IgD-negative memory B cell (primary cell): ENCODE data around the gene MTERF2. TPM values are rescaled to one million over a fixed set of nuclear protein-coding genes. Genes with fewer than 3 reads are reported as not detected.
"Not testable (repeated sequence)": the region's sequence is repeated elsewhere in the genome, so short reads cannot be mapped to it uniquely, and the experiment has no call there.

ENCODE experiments used
- H3K27ac Mint-ChIP-seq, 3 donors: one replicate each; pipeline ENCODE4 v1.8.0; 2020 to 2022; ENCODE audit warnings: mild to moderate bottlenecking in 3 of 3, mixed read lengths in 3 of 3, moderate library complexity in 1 of 3
- H3K27me3 Mint-ChIP-seq: one replicate; pipeline ENCODE4 v1.8.0; 2021; ENCODE audit warnings: mixed read lengths
- H3K36me3 Mint-ChIP-seq: one replicate; pipeline ENCODE4 v1.8.0; 2020; ENCODE audit warnings: mild to moderate bottlenecking, mixed read lengths
- H3K4me1 Mint-ChIP-seq, 3 donors: one replicate each; pipeline ENCODE4 v1.8.0; 2020 to 2022; ENCODE audit warnings: mixed read lengths in 3 of 3, mild to moderate bottlenecking in 1 of 3
- H3K4me3 Mint-ChIP-seq, 4 donors: one replicate each; pipeline ENCODE4 v1.8.0; 2020 to 2022; ENCODE audit warnings: mild to moderate bottlenecking in 4 of 4, mixed read lengths in 4 of 4, moderate library complexity in 3 of 4
- H3K9me3 Mint-ChIP-seq, 3 donors: one replicate each; pipeline ENCODE4 v1.8.0; 2020 to 2021; ENCODE audit warnings: mixed read lengths in 3 of 3, mild to moderate bottlenecking in 1 of 3
- polyA plus RNA-seq: library from polyadenylated mRNA; unstranded; fragments of 300-500 nt; fragmentation: Illumina TruSeq; gene quantifications from one replicate; pipeline ENCODE4 v1.2.3, GENCODE V29; 2021

The MTERF2 gene
- polyA plus RNA-seq, 1 donor from 2014 or later: 1.8 TPM

- H3K27ac Mint-ChIP-seq: peak overlapping the region in 1 of 3 donors; percentile 17
- no peaks in the 10 kb centered on the region for H3K9me3 Mint-ChIP-seq
- H3K4me3 Mint-ChIP-seq: no peak overlapping the region
- H3K27me3 Mint-ChIP-seq: peaks cover 1% of the 10 kb centered on the region
- peaks cover 9% of the 10 kb centered on the region for H3K36me3 Mint-ChIP-seq
- H3K4me1 Mint-ChIP-seq: peaks cover 0 to 1% (median 0%) of the 10 kb centered on the region in 3 donors
Observed at GRCh38 chr12:107012736-107013425, 25.9 kb upstream of the MTERF2 start.

DNA sequence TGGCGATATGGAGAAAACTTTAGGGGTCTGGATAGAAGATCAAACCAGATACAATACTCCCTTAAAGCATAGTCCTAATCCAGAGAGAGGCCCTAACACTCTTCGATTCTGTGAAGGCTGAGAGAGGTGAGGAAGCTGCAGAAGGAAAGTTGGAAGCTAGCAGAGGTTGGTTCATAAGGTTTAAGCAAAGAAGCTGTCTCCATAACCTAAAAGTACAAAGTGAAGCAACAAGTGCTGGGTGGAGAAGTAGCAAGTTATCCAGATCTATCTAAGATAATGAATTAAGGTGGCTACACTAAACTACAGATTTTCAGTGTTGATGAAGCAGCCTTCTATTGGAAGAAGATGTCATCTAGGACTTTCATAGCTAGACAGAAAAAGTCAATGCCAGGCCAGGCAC lies 24.6 kb upstream of the MTERF2 start:
- no peak overlapping the region for H3K4me3 Mint-ChIP-seq

DNA sequence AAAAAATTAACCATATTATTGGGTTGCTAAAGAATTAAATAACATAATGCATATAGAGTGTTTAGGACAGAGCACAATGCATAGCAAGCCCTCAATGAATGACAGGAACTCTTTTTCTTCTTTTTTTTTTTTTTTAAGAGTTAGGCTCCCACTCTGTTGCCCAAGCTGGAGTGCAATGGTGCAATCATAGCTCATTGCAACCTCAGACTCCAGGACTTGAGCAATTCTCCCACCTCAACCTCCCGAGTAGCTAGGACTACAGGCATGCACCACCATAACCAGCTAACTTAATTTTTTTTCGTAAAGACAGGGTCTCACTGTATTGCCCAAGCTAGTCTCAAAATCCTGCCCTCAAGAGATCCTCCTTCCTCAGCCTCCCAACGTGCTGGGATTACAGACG lies 20.5 kb upstream of the MTERF2 start:
- peaks cover 0 to 4% (median 0%) of the 10 kb centered on the region in 3 donors for H3K9me3 Mint-ChIP-seq
- H3K4me1 Mint-ChIP-seq: peaks cover 0 to 1% (median 0%) of the 10 kb centered on the region in 3 donors
- H3K27ac Mint-ChIP-seq: no peak overlapping the region
- H3K4me3 Mint-ChIP-seq: no peak overlapping the region
- H3K36me3 Mint-ChIP-seq: peaks cover 4% of the 10 kb centered on the region
- peaks cover 2% of the 10 kb centered on the region for H3K27me3 Mint-ChIP-seq

More for the DNA sequence above, 24.6 kb upstream of the MTERF2 start:
- Mint-ChIP-seq H3K9me3 (no peaks in the 10 kb centered on the region), H3K27me3 (peaks cover 2% of the 10 kb centered on the region), H3K4me1 (peaks cover 0 to 1% (median 0%) of the 10 kb centered on the region in 3 donors), H3K27ac (no peak overlapping the region), H3K36me3 (peaks cover 9% of the 10 kb centered on the region)

DNA sequence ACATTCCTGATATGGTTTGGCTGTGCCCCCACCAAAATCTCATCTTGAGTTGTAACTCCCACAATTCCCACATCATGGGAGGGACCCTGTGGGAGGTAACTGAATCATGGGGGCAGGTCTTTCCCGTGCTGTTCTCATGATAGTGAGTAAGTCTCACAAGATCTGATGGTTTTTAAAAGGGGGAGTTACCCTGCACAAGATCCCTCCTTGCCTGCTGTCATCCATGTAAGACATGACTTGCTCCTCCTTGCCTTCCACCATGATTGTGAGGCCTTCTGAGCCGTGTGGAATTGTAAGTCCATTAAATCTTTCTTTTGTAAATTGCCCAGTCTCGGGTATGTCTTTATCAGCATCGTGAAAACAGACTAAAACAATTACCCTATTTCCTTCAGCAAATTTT lies 15.7 kb upstream of the MTERF2 start:
- not testable (repeated sequence) for H3K27me3 Mint-ChIP-seq, H3K4me3 Mint-ChIP-seq, H3K36me3 Mint-ChIP-seq, H3K27ac Mint-ChIP-seq, H3K9me3 Mint-ChIP-seq, H3K4me1 Mint-ChIP-seq

GRCh38 chr12:106999446-106999845 lies 12.5 kb upstream of the MTERF2 start:
- no peaks in the 10 kb centered on the region for H3K27me3 Mint-ChIP-seq
- H3K36me3 Mint-ChIP-seq: no peaks in the 10 kb centered on the region
- no peak overlapping the region for H3K27ac Mint-ChIP-seq
- H3K4me3 Mint-ChIP-seq: no peak overlapping the region
- H3K4me1 Mint-ChIP-seq: no peaks in the 10 kb centered on the region
- peaks cover 0 to 10% (median 0%) of the 10 kb centered on the region in 3 donors for H3K9me3 Mint-ChIP-seq

DNA sequence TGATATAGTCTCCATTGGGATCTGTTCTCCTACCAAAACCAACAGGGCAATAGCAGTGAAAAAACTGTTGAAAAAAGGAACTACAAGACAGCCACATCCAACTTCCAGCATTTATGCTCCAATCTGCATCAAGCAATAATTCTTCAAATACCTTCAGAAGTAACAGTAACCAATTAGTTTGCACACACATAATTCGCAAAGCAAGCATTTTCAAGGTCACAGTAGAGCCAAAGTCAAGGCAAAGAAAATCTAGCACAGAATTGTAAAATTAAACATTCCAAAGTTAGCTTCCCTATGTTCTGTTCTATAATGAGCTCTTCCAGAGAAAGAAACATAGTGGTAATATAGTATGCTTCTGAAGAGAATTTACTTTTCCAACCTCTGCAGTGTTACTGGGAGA lies 11.0 kb upstream of the MTERF2 start:
- Mint-ChIP-seq H3K9me3 (peaks cover 0 to 10% (median 0%) of the 10 kb centered on the region in 3 donors), H3K27me3 (no peaks in the 10 kb centered on the region), H3K4me1 (no peaks in the 10 kb centered on the region), H3K4me3 (no peak overlapping the region), H3K36me3 (no peaks in the 10 kb centered on the region), H3K27ac (no peak overlapping the region)

DNA sequence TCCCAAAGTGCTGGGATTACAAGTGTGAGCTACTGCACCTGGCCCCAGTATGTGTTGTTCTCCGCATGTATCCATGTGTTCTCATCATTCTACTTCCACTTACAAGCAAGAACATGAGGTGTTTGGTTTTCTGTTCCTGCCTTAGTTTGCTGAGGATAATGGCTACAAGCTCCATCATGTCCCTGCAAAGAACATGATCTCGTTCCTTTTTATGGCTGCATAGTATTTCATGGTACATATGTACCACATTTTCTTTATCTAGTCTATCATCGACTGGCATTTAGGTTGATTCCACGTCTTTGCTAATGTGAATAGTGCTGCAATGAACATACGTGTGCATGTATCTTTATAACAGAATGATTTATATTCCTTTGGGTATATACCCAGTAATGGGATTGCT lies 9.2 kb upstream of the MTERF2 start:
- H3K27ac Mint-ChIP-seq, H3K4me3 Mint-ChIP-seq, H3K9me3 Mint-ChIP-seq, H3K36me3 Mint-ChIP-seq, H3K27me3 Mint-ChIP-seq, H3K4me1 Mint-ChIP-seq: not testable (repeated sequence)

DNA sequence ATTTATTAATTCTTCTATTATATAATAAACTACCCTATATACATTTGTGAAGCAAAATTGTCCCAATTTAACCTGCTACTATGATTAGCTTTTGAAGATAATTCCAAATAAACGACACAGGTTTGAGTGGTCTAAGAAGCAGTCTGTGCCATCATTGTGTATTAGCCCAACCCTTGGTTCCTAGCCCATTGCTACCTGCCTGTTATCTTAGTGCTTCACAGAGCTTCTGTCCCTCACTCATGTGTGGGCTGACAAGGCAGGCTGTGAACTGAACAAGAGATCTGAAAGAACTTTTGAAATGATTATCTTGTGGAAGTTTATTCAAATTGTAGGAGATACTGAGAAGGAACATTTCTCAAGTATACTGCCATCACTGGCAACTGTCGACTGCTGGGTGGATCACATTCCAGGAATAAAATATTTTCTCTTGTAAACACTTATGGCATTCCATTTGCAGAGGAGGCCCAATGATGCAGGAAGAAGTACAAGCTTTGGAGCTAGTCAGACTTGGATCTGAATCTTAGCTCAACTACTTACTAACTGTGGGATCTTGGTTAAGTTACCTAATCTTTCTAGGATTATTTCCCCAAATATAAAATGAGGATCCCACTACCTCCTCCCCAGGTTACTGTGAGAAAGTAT lies 7.8 kb upstream of the MTERF2 start:
- H3K4me3 Mint-ChIP-seq: no peak overlapping the region
- H3K36me3 Mint-ChIP-seq: no peaks in the 10 kb centered on the region
- peaks cover 0 to 6% (median 0%) of the 10 kb centered on the region in 3 donors for H3K9me3 Mint-ChIP-seq
- H3K4me1 Mint-ChIP-seq: no peaks in the 10 kb centered on the region
- H3K27ac Mint-ChIP-seq: no peak overlapping the region
- H3K27me3 Mint-ChIP-seq: no peaks in the 10 kb centered on the region

- no peaks in the 10 kb centered on the region for H3K27me3 Mint-ChIP-seq
- peak overlapping the region; percentile 3 to 98 (median 92) for H3K4me3 Mint-ChIP-seq
- peaks cover 7 to 17% (median 11%) of the 10 kb centered on the region in 3 donors for H3K4me1 Mint-ChIP-seq
- peaks cover 5% of the 10 kb centered on the region for H3K36me3 Mint-ChIP-seq
- peak overlapping the region in 1 of 3 donors; percentile 82 for H3K27ac Mint-ChIP-seq
- peaks cover 0 to 2% (median 0%) of the 10 kb centered on the region in 3 donors for H3K9me3 Mint-ChIP-seq
Observed at GRCh38 chr12:106987846-106988245, 900 bp upstream of the MTERF2 start.

GRCh38 chr12:106986135-106986534 lies 811 bp downstream of the MTERF2 start:
- Mint-ChIP-seq H3K9me3 (peaks cover 0 to 2% (median 0%) of the 10 kb centered on the region in 3 donors), H3K27me3 (no peaks in the 10 kb centered on the region), H3K4me1 (peaks cover 7 to 17% (median 11%) of the 10 kb centered on the region in 3 donors), H3K36me3 (peaks cover 5% of the 10 kb centered on the region), H3K27ac (peak overlapping the region in 2 of 3 donors; percentile 31 to 88), H3K4me3 (peak overlapping the region; percentile 87 to 98 (median 94))

DNA sequence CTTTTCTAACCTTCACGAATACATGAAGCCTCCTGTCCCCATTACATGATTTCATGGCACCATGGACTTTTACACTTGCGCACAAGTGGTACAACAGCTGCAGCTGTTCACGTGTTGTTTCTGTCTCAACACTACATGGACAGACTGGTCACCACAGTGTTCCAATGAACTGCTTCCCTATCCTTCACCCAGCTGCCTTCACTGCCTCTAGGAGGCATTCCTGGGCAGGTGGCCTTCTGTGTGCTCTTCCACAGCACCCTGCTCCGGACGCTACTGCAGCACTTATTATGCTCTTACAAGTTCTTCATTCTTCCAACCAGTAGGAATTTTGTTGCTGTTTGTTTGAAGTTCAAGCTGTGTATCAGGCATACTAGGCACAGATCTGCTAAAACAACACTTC lies 1.5 kb downstream of the MTERF2 start:
- H3K27me3 Mint-ChIP-seq: no peaks in the 10 kb centered on the region
- H3K27ac Mint-ChIP-seq: no peak overlapping the region
- peak overlapping the region in 1 of 4 donors; percentile 96 for H3K4me3 Mint-ChIP-seq
- H3K9me3 Mint-ChIP-seq: peaks cover 0 to 2% (median 0%) of the 10 kb centered on the region in 3 donors
- H3K36me3 Mint-ChIP-seq: peaks cover 5% of the 10 kb centered on the region
- peaks cover 7 to 17% (median 11%) of the 10 kb centered on the region in 3 donors for H3K4me1 Mint-ChIP-seq

GRCh38 chr12:106984588-106985137 lies 2.3 kb downstream of the MTERF2 start:
- Mint-ChIP-seq H3K4me1 (peaks cover 7 to 17% (median 11%) of the 10 kb centered on the region in 3 donors), H3K4me3 (peak overlapping the region in 1 of 4 donors; percentile 8)

GRCh38 chr12:106982229-106982628 lies 4.7 kb downstream of the MTERF2 start:
- Mint-ChIP-seq H3K36me3 (peaks cover 5% of the 10 kb centered on the region), H3K4me3 (no peak overlapping the region), H3K27me3 (no peaks in the 10 kb centered on the region), H3K27ac (no peak overlapping the region), H3K4me1 (peaks cover 7 to 15% (median 9%) of the 10 kb centered on the region in 3 donors), H3K9me3 (peaks cover 0 to 2% (median 0%) of the 10 kb centered on the region in 3 donors)

More at GRCh38 chr12:106984588-106985137, 2.3 kb downstream of the MTERF2 start:
- Mint-ChIP-seq H3K36me3 (peaks cover 5% of the 10 kb centered on the region), H3K9me3 (peaks cover 0 to 2% (median 0%) of the 10 kb centered on the region in 3 donors), H3K27me3 (no peaks in the 10 kb centered on the region), H3K27ac (no peak overlapping the region)

GRCh38 chr12:106981788-106982187 lies 5.2 kb downstream of the MTERF2 start:
- Mint-ChIP-seq H3K4me1 (peaks cover 7 to 15% (median 9%) of the 10 kb centered on the region in 3 donors), H3K4me3 (no peak overlapping the region), H3K27ac (no peak overlapping the region), H3K27me3 (no peaks in the 10 kb centered on the region), H3K36me3 (peaks cover 5% of the 10 kb centered on the region), H3K9me3 (peaks cover 0 to 2% (median 0%) of the 10 kb centered on the region in 3 donors)

- Mint-ChIP-seq H3K27ac (no peak overlapping the region), H3K9me3 (peaks cover 0 to 2% (median 0%) of the 10 kb centered on the region in 3 donors), H3K36me3 (peaks cover 5% of the 10 kb centered on the region), H3K27me3 (no peaks in the 10 kb centered on the region), H3K4me3 (no peak overlapping the region), H3K4me1 (peaks cover 0 to 8% (median 4%) of the 10 kb centered on the region in 3 donors)
Observed at GRCh38 chr12:106980944-106981343, 6.0 kb downstream of the MTERF2 start.
